ENCODE measurements around the gene ATRIP. TPM values are rescaled to one million over a fixed set of nuclear protein-coding genes. Genes with fewer than 3 reads are reported as not detected.

The ATRIP gene
- polyA plus RNA-seq, 1 of the 3 experiments (the other 2 are of a cell fraction): 5.6 TPM

DNA sequence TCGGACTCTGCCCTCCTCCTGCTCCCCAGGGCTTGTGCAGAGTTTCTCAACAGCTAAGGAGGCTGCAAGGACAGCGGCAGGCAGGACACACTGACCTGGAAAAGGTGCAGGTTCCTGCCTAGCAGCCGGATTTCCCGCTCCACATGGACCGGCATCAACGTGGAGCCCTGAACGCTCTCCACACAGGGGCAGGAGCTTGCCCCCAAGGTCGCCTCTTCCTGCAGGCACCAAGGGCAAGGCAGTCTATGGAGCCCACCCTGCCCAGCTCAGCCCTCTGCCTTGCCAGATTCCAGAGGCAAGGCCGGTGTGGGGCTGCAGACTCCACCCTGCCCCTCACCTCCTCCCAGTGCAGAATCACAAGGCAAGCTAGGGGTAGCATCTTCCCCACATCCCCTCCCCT is 27.4 kb upstream of the ATRIP start:
- CTCF ChIA-PET: interaction anchor here (0.7 to 14.1 kb wide), 6 partner anchors 10 to 146 kb away, joined by 3 to 156 read pairs (median 6); no protein-coding TSS in a partner anchor

DNA sequence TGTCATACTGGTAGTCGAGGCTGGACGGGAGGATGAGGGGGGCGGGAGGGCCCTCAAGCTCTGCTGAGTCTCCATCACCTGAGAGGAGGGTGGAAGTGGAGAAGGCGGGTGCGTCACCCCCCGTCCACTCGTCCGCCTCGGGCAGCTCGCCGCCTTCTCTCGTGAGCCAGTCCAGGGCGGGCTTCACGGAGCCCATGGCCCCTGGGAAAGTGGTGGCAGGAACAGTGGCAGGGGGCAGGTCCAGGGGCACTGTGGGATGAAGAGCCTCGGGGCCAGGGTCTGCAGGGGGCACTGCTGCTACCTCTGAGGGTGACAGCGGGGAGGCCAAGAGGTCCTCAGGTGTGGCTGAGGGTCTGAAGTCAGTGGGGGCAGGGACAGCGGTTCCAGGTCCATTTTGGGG is 26.9 kb upstream of the ATRIP start:
- Histone ChIP-seq H3K4me3 (ENCODE audit: low read depth in 2 of 2, low read length in 1 of 2) (no peak overlapping the region), H2AFZ (ENCODE audit: low read depth) (no peak overlapping the region), H3K9me2 (no peaks in the 10 kb centered on the region), H3K27ac (ENCODE audit: low read depth in 2 of 2, low read length in 1 of 2) (no peak overlapping the region), H3K4me2 (no peak overlapping the region), H3K9ac (no peak overlapping the region), H3F3A (replicated peaks; ENCODE audit: insufficient read depth) (no peaks in the 10 kb centered on the region), H3K4me1 (ENCODE audit: control insufficient read depth in 1 of 2, insufficient read depth in 2 of 2, low read depth in 1 of 2, low read length in 1 of 2) (peaks cover 0 to 18% of the 10 kb centered on the region in 2 experiments; a peak in 1 of 4 replicates), H4K20me1 (ENCODE audit: insufficient read depth) (no peaks in the 10 kb centered on the region), H3K79me2 (ENCODE audit: insufficient read depth) (peaks cover 17% of the 10 kb centered on the region; the same call in 1 of the 2 replicates), H3K27me3 (ENCODE audit: insufficient read depth) (no peaks in the 10 kb centered on the region), H3K9me3 (no peaks in the 10 kb centered on the region), H3K36me3 (replicated peaks in 1 of 2; ENCODE audit: control insufficient read depth in 1 of 2, insufficient read depth in 2 of 2, low read length in 1 of 2) (peaks cover 0 to 50% of the 10 kb centered on the region in 2 experiments)
- DNase-seq: no peak
- WGBS (ENCODE audit: low lambda C conversion rate): 98% methylated on average over 14 of the region's 17 CpGs
- POLR2A ChIA-PET: interaction anchor here (2.0 kb wide), 1 partner anchor 9 kb away, joined by 6 read pairs; no protein-coding TSS in a partner anchor
- CTCF ChIA-PET: interaction anchor here (0.7 to 14.1 kb wide), 6 partner anchors 11 to 146 kb away, joined by 3 to 156 read pairs (median 6); no protein-coding TSS in a partner anchor
- TF ChIP-seq MXI1 (IDR thresholded peaks at IDR 0.05; ENCODE audit: low read depth, low read length) (no peak), FOSL2 (IDR thresholded peaks at IDR 0.05; ENCODE audit: borderline replicate concordance, low read depth) (no peak), TCF12 (IDR thresholded peaks at IDR 0.05) (no peak), EZH2phosphoT487 (IDR thresholded peaks at IDR 0.05; ENCODE audit: borderline replicate concordance, low read depth) (no peak), NRF1 (IDR thresholded peaks at IDR 0.05; ENCODE audit: low read depth, low read length) (no peak), FOXM1 (IDR thresholded peaks at IDR 0.05; ENCODE audit: low read depth) (no peak), GABPA (IDR thresholded peaks at IDR 0.05; ENCODE audit: low read depth) (no peak), ELF1 (IDR thresholded peaks at IDR 0.05) (no peak), SIN3A (IDR thresholded peaks at IDR 0.05; ENCODE audit: borderline replicate concordance, low read depth, low read length) (no peak), RAD21 (IDR thresholded peaks at IDR 0.05; ENCODE audit: low read length) (no peak), NFIC (IDR thresholded peaks at IDR 0.05; ENCODE audit: borderline replicate concordance) (no peak), YY1 (IDR thresholded peaks at IDR 0.05; ENCODE audit: low read depth) (no peak), SMC3 (IDR thresholded peaks at IDR 0.05; ENCODE audit: low read depth, low read length) (no peak)
- TF ChIP-seq, protein P1, sequence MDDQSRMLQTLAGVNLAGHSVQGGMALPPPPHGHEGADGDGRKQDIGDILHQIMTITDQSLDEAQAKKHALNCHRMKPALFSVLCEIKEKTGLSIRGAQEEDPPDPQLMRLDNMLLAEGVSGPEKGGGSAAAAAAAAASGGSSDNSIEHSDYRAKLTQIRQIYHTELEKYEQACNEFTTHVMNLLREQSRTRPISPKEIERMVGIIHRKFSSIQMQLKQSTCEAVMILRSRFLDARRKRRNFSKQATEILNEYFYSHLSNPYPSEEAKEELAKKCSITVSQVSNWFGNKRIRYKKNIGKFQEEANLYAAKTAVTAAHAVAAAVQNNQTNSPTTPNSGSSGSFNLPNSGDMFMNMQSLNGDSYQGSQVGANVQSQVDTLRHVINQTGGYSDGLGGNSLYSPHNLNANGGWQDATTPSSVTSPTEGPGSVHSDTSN (IDR thresholded peaks at IDR 0.05): no peak
- TF ChIP-seq, protein P2, sequence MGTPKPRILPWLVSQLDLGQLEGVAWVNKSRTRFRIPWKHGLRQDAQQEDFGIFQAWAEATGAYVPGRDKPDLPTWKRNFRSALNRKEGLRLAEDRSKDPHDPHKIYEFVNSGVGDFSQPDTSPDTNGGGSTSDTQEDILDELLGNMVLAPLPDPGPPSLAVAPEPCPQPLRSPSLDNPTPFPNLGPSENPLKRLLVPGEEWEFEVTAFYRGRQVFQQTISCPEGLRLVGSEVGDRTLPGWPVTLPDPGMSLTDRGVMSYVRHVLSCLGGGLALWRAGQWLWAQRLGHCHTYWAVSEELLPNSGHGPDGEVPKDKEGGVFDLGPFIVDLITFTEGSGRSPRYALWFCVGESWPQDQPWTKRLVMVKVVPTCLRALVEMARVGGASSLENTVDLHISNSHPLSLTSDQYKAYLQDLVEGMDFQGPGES (IDR thresholded peaks at IDR 0.05; ENCODE audit: low read depth, low read length): no peak
- TF ChIP-seq, protein P3, sequence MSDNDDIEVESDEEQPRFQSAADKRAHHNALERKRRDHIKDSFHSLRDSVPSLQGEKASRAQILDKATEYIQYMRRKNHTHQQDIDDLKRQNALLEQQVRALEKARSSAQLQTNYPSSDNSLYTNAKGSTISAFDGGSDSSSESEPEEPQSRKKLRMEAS (IDR thresholded peaks at IDR 0.05; ENCODE audit: low read depth): no peak

More for the DNA sequence above, 27.4 kb upstream of the ATRIP start:
- Histone ChIP-seq H3K27me3 (ENCODE audit: insufficient read depth) (no peaks in the 10 kb centered on the region), H3K79me2 (ENCODE audit: insufficient read depth) (peaks cover 12% of the 10 kb centered on the region; the same call in 1 of the 2 replicates), H3K27ac (ENCODE audit: low read depth in 2 of 2, low read length in 1 of 2) (no peak overlapping the region; a peak in 1 of 4 replicates), H4K20me1 (ENCODE audit: insufficient read depth) (no peaks in the 10 kb centered on the region), H3K4me1 (ENCODE audit: control insufficient read depth in 1 of 2, insufficient read depth in 2 of 2, low read depth in 1 of 2, low read length in 1 of 2) (peaks cover 0 to 16% of the 10 kb centered on the region in 2 experiments; a peak in 1 of 4 replicates), H3K9ac (no peak overlapping the region), H3F3A (replicated peaks; ENCODE audit: insufficient read depth) (no peaks in the 10 kb centered on the region), H3K4me3 (ENCODE audit: low read depth in 2 of 2, low read length in 1 of 2) (no peak overlapping the region), H3K9me3 (no peaks in the 10 kb centered on the region), H3K4me2 (no peak overlapping the region), H3K36me3 (replicated peaks in 1 of 2; ENCODE audit: control insufficient read depth in 1 of 2, insufficient read depth in 2 of 2, low read length in 1 of 2) (peaks cover 0 to 53% of the 10 kb centered on the region in 2 experiments), H3K9me2 (no peaks in the 10 kb centered on the region), H2AFZ (ENCODE audit: low read depth) (no peak overlapping the region)
- TF ChIP-seq NFIC (IDR thresholded peaks at IDR 0.05; ENCODE audit: borderline replicate concordance) (no peak), YY1 (IDR thresholded peaks at IDR 0.05; ENCODE audit: low read depth) (no peak)
- WGBS (ENCODE audit: low lambda C conversion rate): 88% methylated on average over 3 of the region's 9 CpGs
- no peak for DNase-seq
- POLR2A ChIA-PET: interaction anchor here (2.0 kb wide), 1 partner anchor 10 kb away, joined by 6 read pairs; no protein-coding TSS in a partner anchor
